ENCODE results near the gene TBPL2.

- TF ChIP-seq CTCF (IDR thresholded peaks at IDR 0.05; ENCODE audit: poor library complexity) = no peak
- no peak for TF ChIP-seq EZH2phosphoT487 (IDR thresholded peaks at IDR 0.05; ENCODE audit: low read depth, severe bottlenecking, unreplicated experiment)
- no peak for TF ChIP-seq EZH2 (IDR thresholded peaks at IDR 0.05; ENCODE audit: borderline replicate concordance)
These were observed 7.8 kb downstream of the TBPL2 start for GRCh38 chr14:55432628-55433027.
